ENCODE results near the gene ZNF630. TPM values are rescaled to one million over a fixed set of nuclear protein-coding genes. Genes with fewer than 3 reads are reported as not detected.

The ZNF630 gene
- polyA plus RNA-seq, 1 donor (not counting 4 experiments of a cell fraction or from before 2014, with no cell fraction given): 0.55 TPM

DNA sequence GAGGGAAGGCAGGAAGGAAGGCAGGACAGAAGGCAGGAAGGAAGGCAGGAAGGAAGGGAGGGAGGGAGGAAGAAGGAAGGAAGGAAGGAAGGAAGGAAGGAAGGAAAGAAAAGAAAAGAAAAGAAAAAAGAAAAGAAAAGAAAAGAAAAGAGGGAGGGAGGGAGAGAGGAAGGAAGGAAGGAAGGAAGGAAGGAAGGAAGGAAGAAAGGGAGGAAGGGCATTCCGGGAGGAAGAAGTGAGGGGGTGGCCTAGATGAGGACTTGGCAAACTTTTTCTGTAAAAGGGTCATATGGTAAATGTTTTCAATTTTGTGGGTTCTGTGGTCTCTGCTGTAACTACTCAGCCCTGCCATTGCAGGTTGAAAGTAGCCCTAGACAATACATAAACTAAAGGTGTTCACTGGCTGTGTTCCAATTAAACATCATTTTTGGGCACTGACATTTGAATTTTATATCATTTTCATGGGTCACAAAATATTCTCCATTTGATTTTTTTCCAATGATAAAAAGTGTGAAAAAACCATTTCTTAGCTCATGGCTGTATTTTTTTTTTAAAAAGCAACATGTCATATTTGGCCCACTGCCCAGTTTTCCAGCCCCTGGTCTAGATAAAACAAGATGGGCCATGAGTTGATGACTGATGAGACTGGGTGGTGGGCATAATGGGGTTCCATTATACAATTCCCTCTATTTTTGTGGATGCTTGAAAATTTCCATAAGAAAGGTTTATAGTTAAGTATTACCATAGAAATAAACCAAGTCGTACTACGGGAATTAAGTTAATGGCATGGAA is 3.1 kb downstream of the ZNF630 start:
- H3K27me3 ChIP-seq (ENCODE audit: control insufficient read depth, extremely low read depth, insufficient read depth, low read length): no peaks in the 10 kb centered on the region
- dilution Hi-C loops (cut with MboI; ENCODE audit: extremely low pct_ligation_motif_present, low sequenced_read_pairs): no loop called here
- H3K79me2 ChIP-seq (ENCODE audit: control insufficient read depth, insufficient read depth, low read length): no peaks in the 10 kb centered on the region
- H3K4me1 ChIP-seq (ENCODE audit: control insufficient read depth, extremely low read depth, insufficient read depth, low read length): no peaks in the 10 kb centered on the region
- H3K9me3 ChIP-seq (ENCODE audit: control insufficient read depth, low read depth, low read length): no peaks in the 10 kb centered on the region
- H3K27ac ChIP-seq (ENCODE audit: control insufficient read depth, insufficient read depth, low read length): no peak overlapping the region
- no peak for FAIRE-seq
- H3K4me3 ChIP-seq (ENCODE audit: control insufficient read depth in 2 of 3, extremely low read depth in 1 of 3, insufficient read depth in 2 of 3, low read depth in 1 of 3, low read length in 3 of 3): no peak overlapping the region
- TF ChIP-seq CTCF (optimal IDR thresholded peaks at IDR 0.05 in 1 of 3, IDR thresholded peaks at IDR 0.05 in 1 of 3, conservative IDR thresholded peaks at IDR 0.05 in 1 of 3; ENCODE audit: extremely low read depth in 1 of 3, insufficient read depth in 2 of 3, low read length in 3 of 3): no peak
- H3K36me3 ChIP-seq (ENCODE audit: control insufficient read depth in 2 of 2, extremely low read depth in 1 of 2, insufficient read depth in 2 of 2, low read length in 2 of 2): no peaks in the 10 kb centered on the region
- no peaks in the 10 kb centered on the region for H3K9me1 ChIP-seq (ENCODE audit: control insufficient read depth, extremely low read depth, insufficient read depth, low read length)
- no peak overlapping the region for H2AFZ ChIP-seq (ENCODE audit: control insufficient read depth, low read length)
- H3K9ac ChIP-seq (ENCODE audit: control insufficient read depth, extremely low read depth, insufficient read depth, low read length): no peak overlapping the region
- no peak overlapping the region for H3K4me2 ChIP-seq (ENCODE audit: control insufficient read depth, extremely low read depth, insufficient read depth, low read depth, low read length)
- no peak for DNase-seq (ENCODE audit: low read depth, low spot score)
- H4K20me1 ChIP-seq (ENCODE audit: control insufficient read depth, extremely low read depth, insufficient read depth, low read length): no peaks in the 10 kb centered on the region

DNA sequence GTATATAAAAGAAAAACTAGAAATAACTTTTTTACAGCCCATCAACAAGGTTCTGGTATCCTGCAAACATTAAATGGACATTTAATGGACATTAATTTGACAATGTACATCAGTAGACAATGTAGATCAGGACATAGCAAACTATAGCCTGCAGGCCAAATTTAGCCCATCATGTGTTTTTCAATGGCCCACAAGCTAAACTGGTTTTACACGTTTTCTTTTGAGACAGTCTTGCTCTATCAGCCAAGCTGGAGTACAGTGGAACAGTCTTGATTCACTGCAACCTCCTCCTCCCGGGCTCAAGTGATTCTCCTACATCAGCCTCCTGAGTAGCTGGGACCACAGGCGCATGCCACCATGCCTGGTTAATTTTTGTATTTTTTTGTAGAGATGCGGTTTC is 7.2 kb downstream of the ZNF630 start:
- Histone ChIP-seq H2AFZ (ENCODE audit: control insufficient read depth, low read length) (no peak overlapping the region), H3K9me3 (ENCODE audit: control insufficient read depth, low read depth, low read length) (no peaks in the 10 kb centered on the region), H3K9me1 (ENCODE audit: control insufficient read depth, extremely low read depth, insufficient read depth, low read length) (no peaks in the 10 kb centered on the region), H3K27ac (ENCODE audit: control insufficient read depth, insufficient read depth, low read length) (no peak overlapping the region), H4K20me1 (ENCODE audit: control insufficient read depth, extremely low read depth, insufficient read depth, low read length) (no peaks in the 10 kb centered on the region), H3K4me1 (ENCODE audit: control insufficient read depth, extremely low read depth, insufficient read depth, low read length) (no peaks in the 10 kb centered on the region), H3K4me3 (ENCODE audit: control insufficient read depth in 2 of 3, extremely low read depth in 1 of 3, insufficient read depth in 2 of 3, low read depth in 1 of 3, low read length in 3 of 3) (no peak overlapping the region), H3K27me3 (ENCODE audit: control insufficient read depth, extremely low read depth, insufficient read depth, low read length) (no peaks in the 10 kb centered on the region), H3K36me3 (ENCODE audit: control insufficient read depth in 2 of 2, extremely low read depth in 1 of 2, insufficient read depth in 2 of 2, low read length in 2 of 2) (no peaks in the 10 kb centered on the region), H3K4me2 (ENCODE audit: control insufficient read depth, extremely low read depth, insufficient read depth, low read depth, low read length) (no peak overlapping the region), H3K9ac (ENCODE audit: control insufficient read depth, extremely low read depth, insufficient read depth, low read length) (no peak overlapping the region), H3K79me2 (ENCODE audit: control insufficient read depth, insufficient read depth, low read length) (no peaks in the 10 kb centered on the region)
- dilution Hi-C loops (cut with MboI; ENCODE audit: extremely low pct_ligation_motif_present, low sequenced_read_pairs): no loop called here
- DNase-seq (ENCODE audit: low read depth, low spot score) (no peak), FAIRE-seq (no peak)
- TF ChIP-seq CTCF (optimal IDR thresholded peaks at IDR 0.05 in 1 of 3, IDR thresholded peaks at IDR 0.05 in 1 of 3, conservative IDR thresholded peaks at IDR 0.05 in 1 of 3; ENCODE audit: extremely low read depth in 1 of 3, insufficient read depth in 2 of 3, low read length in 3 of 3) (no peak), EZH2 (IDR thresholded peaks at IDR 0.05; ENCODE audit: low read length) (no peak)
